Mucosa of rectum (tissue), 2 donors: ENCODE results near the gene DUSP7.

Experiments used
- H3K27ac ChIP-seq, 2 donors: one replicate each; pipeline ENCODE4 v1.7.0; 2013; ENCODE audit warnings: inconsistent platforms in 2 of 2, low read depth in 2 of 2, low read length in 2 of 2
- H3K27me3 ChIP-seq, 2 donors: one replicate each; pipeline ENCODE4 v1.7.0; 2013; ENCODE audit warnings: low read length in 2 of 2; ENCODE audit not compliant: control insufficient read depth in 2 of 2, insufficient read depth in 2 of 2
- H3K36me3 ChIP-seq, 2 donors: one replicate each; pipeline ENCODE4 v1.7.0; 2013; ENCODE audit warnings: low read length in 2 of 2; ENCODE audit not compliant: control insufficient read depth in 2 of 2, insufficient read depth in 2 of 2
- H3K4me1 ChIP-seq, 2 donors: one replicate each; pipeline ENCODE4 v1.7.0; 2013; ENCODE audit warnings: low read length in 2 of 2, mild to moderate bottlenecking in 1 of 2; ENCODE audit not compliant: control insufficient read depth in 2 of 2, insufficient read depth in 2 of 2
- H3K4me3 ChIP-seq, 2 donors: one replicate each; pipeline ENCODE4 v1.7.0; 2013; ENCODE audit warnings: low read length in 2 of 2
- H3K9ac ChIP-seq, 2 donors: one replicate each; pipeline ENCODE4 v1.7.0; 2013; ENCODE audit warnings: low read length in 2 of 2, low read depth in 1 of 2, mild to moderate bottlenecking in 1 of 2
- H3K9me3 ChIP-seq, 2 donors: one replicate each; pipeline ENCODE4 v1.7.0; 2013; ENCODE audit warnings: low read length in 2 of 2; ENCODE audit not compliant: control insufficient read depth in 2 of 2
- donor health status: healthy.
- donor health status: Normal muscosa, but diverticular disease.

The DUSP7 gene

GRCh38 chr3:52056521-52056967 is at the start of gene DUSP7:
Gene DUSP7, minus strand, starts transcription at chr3:52056571. Its CDS starts 205 bp downstream, at chr3:52056366.
- Histone ChIP-seq H3K27ac (peak within 1 kb of the TSS; percentile 89 to 93), H3K4me3 (peak within 1 kb of the TSS; percentile 68 to 81), H3K27me3 (no peaks in the 10 kb centered on the region), H3K4me1 (peaks cover 35 to 47% of the 10 kb centered on the region in 2 donors), H3K9ac (peak within 1 kb of the TSS; percentile 76 to 81), H3K36me3 (peaks cover 0 to 5% of the 10 kb centered on the region in 2 donors), H3K9me3 (no peaks in the 10 kb centered on the region)

GRCh38 chr3:52104684-52105640 is 48.6 kb upstream of the DUSP7 start:
- Histone ChIP-seq H3K4me1 (no peaks in the 10 kb centered on the region), H3K4me3 (no peak overlapping the region), H3K27ac (no peak overlapping the region), H3K9ac (no peak overlapping the region), H3K9me3 (no peaks in the 10 kb centered on the region), H3K27me3 (no peaks in the 10 kb centered on the region), H3K36me3 (no peaks in the 10 kb centered on the region)

GRCh38 chr3:52102934-52103333 is 46.6 kb upstream of the DUSP7 start:
- no peak overlapping the region for H3K9ac ChIP-seq
- no peaks in the 10 kb centered on the region for H3K4me1 ChIP-seq
- no peaks in the 10 kb centered on the region for H3K36me3 ChIP-seq
- H3K27ac ChIP-seq, result no peak overlapping the region
- no peaks in the 10 kb centered on the region for H3K9me3 ChIP-seq
- H3K4me3 ChIP-seq, result no peak overlapping the region
- no peaks in the 10 kb centered on the region for H3K27me3 ChIP-seq

GRCh38 chr3:52099001-52099401 is 42.6 kb upstream of the DUSP7 start:
- Histone ChIP-seq H3K4me3 (no peak overlapping the region), H3K9me3 (no peaks in the 10 kb centered on the region), H3K27ac (no peak overlapping the region), H3K36me3 (no peaks in the 10 kb centered on the region), H3K27me3 (no peaks in the 10 kb centered on the region), H3K9ac (no peak overlapping the region), H3K4me1 (no peaks in the 10 kb centered on the region)

- Histone ChIP-seq H3K4me3 (no peak overlapping the region), H3K9me3 (no peaks in the 10 kb centered on the region), H3K36me3 (no peaks in the 10 kb centered on the region), H3K9ac (no peak overlapping the region), H3K27ac (no peak overlapping the region), H3K27me3 (no peaks in the 10 kb centered on the region), H3K4me1 (no peaks in the 10 kb centered on the region)
Observed at GRCh38 chr3:52097851-52098507, 41.6 kb upstream of the DUSP7 start.

- no peaks in the 10 kb centered on the region for H3K4me1 ChIP-seq
- no peak overlapping the region for H3K9ac ChIP-seq
- H3K9me3 ChIP-seq, result no peaks in the 10 kb centered on the region
- no peak overlapping the region for H3K27ac ChIP-seq
- no peaks in the 10 kb centered on the region for H3K27me3 ChIP-seq
- H3K36me3 ChIP-seq, result no peaks in the 10 kb centered on the region
- H3K4me3 ChIP-seq, result no peak overlapping the region
Observed at GRCh38 chr3:52095990-52096775, 39.8 kb upstream of the DUSP7 start.

GRCh38 chr3:52094571-52095485 is 38.5 kb upstream of the DUSP7 start:
- Histone ChIP-seq H3K4me3 (no peak overlapping the region), H3K27ac (no peak overlapping the region), H3K4me1 (no peaks in the 10 kb centered on the region), H3K36me3 (no peaks in the 10 kb centered on the region), H3K9ac (no peak overlapping the region), H3K9me3 (no peaks in the 10 kb centered on the region), H3K27me3 (no peaks in the 10 kb centered on the region)

GRCh38 chr3:52093756-52094545 is 37.6 kb upstream of the DUSP7 start:
- no peaks in the 10 kb centered on the region for H3K9me3 ChIP-seq
- H3K4me3 ChIP-seq, result no peak overlapping the region
- no peak overlapping the region for H3K27ac ChIP-seq

GRCh38 chr3:52092891-52093290 is 36.5 kb upstream of the DUSP7 start:
- Histone ChIP-seq H3K9ac (no peak overlapping the region), H3K27me3 (no peaks in the 10 kb centered on the region), H3K27ac (no peak overlapping the region), H3K9me3 (no peaks in the 10 kb centered on the region), H3K36me3 (no peaks in the 10 kb centered on the region), H3K4me1 (no peaks in the 10 kb centered on the region), H3K4me3 (no peak overlapping the region)

More at GRCh38 chr3:52093756-52094545, 37.6 kb upstream of the DUSP7 start:
- Histone ChIP-seq H3K4me1 (no peaks in the 10 kb centered on the region), H3K9ac (no peak overlapping the region), H3K27me3 (no peaks in the 10 kb centered on the region), H3K36me3 (no peaks in the 10 kb centered on the region)
